Measurements from ENCODE around the gene EYA2.

GRCh38 chr20:47099825-47100441 lies 205.3 kb downstream of the EYA2 start:
- no peak for TF ChIP-seq EZH2phosphoT487 (IDR thresholded peaks at IDR 0.05)
- TF ChIP-seq CTCF (IDR thresholded peaks at IDR 0.05) = no peak
